Measurements from ENCODE around the gene CXCL3.

CXCL3 gene

DNA sequence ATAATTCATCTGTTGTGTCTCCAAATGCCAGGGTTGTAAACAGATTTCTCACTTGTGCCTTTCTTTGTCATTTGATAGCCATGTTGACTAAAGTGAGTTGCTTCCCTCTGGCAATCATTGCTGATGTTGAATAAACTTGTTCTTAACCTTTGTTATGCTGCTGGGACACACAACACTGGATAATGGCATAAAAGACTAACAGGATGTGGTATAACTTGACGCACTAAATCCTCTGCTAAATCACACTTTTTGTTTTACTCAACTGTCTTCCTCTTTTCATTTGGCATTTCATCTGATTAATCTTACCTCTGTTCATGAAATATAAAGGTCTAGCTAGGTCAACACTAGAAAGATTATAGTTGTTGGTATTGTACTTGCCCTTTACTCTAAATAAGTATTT, 22.4 kb downstream of the CXCL3 start:
- H3K27ac ChIP-seq = no peak overlapping the region
- TF ChIP-seq ZFX (IDR thresholded peaks at IDR 0.05) (no peak), CTCF (conservative IDR thresholded peaks at IDR 0.05) (no peak)

DNA sequence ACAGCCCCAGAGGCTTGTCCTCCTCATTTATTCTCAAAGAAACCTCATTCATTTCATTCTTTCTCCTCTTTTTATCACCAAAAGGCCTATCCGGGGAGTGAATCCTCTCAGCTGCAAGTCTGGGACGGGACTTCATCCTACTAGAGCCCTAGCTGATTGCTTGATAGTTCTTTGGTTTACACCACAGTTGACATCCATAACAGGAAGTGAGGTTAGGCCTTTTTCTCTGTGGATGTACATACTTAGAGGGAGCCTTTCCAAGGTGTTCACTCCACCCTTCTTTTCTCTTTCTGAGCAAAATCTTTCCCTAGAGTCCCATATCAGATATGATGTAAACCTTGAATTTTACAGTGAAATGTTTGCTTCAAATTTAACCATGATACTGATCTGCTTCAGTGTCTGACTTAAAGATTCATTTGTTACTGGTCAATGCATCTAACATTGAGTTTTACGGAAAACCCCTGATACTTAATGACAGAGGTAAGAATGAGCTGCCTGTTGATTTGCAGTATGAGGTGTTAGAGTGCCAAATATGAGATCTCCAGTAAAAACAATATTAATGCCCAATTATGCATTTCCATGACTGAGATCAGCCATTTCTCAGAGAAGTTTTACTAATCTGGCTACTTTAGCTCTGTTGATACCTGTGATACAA, 23.2 kb downstream of the CXCL3 start:
- no peak for TF ChIP-seq ZFX (IDR thresholded peaks at IDR 0.05)
- TF ChIP-seq CTCF (conservative IDR thresholded peaks at IDR 0.05) = no peak
- no peak overlapping the region for H3K27ac ChIP-seq

DNA sequence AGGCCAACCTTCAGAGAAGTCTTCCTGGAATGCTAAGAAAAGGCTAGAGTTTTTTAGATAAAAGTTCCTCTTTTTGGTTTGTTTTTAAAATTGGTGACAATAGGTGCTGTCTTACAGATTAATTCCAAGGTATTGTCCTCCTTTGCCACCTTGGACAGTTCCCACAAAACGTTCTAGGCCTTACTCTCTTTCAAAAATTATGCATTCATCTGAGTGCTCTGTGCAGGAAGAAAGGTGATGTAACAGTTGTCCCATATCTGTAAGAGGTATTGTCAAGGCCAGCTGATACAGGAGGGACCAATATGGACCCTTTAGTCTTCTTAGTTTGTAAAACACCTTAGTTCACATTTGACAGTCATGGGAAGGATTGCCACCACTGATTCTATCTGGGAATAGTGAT, 24.2 kb downstream of the CXCL3 start:
- no peak overlapping the region for H3K27ac ChIP-seq
- TF ChIP-seq ZFX (IDR thresholded peaks at IDR 0.05) (no peak), CTCF (conservative IDR thresholded peaks at IDR 0.05) (no peak)

DNA sequence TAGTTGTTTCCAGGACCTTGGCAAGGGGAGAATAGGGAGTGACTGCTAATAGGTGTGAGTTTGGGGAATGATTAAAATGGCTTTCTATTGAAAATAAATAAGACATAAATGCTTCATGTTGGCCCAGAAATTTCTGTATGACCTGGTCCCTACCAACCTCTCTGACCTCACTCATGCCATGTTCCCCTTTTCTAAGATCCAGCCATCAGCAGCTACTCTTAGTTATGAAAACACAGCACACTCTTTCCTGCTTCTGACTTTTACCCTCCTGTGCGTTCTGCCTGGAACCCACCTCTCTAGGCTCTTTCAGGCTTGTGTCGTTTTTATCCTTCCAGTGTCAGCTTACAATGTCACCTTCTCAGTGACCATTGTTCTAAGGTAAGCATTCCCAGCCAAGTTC, 25.2 kb downstream of the CXCL3 start:
- H3K27ac ChIP-seq = no peak overlapping the region

DNA sequence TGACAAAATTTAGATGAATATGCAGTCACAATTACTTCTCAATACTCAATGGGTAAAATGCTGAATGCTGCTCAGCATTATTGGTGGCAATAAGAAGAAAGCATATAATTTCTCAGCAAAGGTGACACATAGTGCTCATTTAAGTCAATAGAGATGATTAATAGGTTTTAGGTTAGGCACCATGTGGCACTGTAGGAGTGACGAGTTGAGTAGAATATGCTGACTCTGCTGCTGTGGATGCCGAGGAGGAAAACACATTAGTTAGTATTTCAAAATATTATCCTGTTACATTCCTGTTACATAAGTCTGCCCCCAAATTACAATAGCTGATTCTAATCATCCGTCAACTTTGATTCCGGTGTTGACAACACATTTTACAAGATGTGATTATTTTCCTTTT, 26.4 kb downstream of the CXCL3 start:
- H3K27ac ChIP-seq = no peak overlapping the region
- TF ChIP-seq ZFX (IDR thresholded peaks at IDR 0.05) = no peak
- no peak for TF ChIP-seq CTCF (conservative IDR thresholded peaks at IDR 0.05)

More for the DNA sequence above, 25.2 kb downstream of the CXCL3 start:
- TF ChIP-seq ZFX (IDR thresholded peaks at IDR 0.05) (no peak), CTCF (conservative IDR thresholded peaks at IDR 0.05) (no peak)

- no peak for TF ChIP-seq CTCF (conservative IDR thresholded peaks at IDR 0.05)
- no peak for TF ChIP-seq ZFX (IDR thresholded peaks at IDR 0.05)
- no peak overlapping the region for H3K27ac ChIP-seq
These were observed 29.2 kb downstream of the CXCL3 start for GRCh38 chr4:74009307-74009706.

GRCh38 chr4:74006009-74006476, 32.4 kb downstream of the CXCL3 start:
- no peak for TF ChIP-seq ZFX (IDR thresholded peaks at IDR 0.05)
- no peak for TF ChIP-seq CTCF (conservative IDR thresholded peaks at IDR 0.05)
- H3K27ac ChIP-seq = no peak overlapping the region
